Erythroblast (primary cell): ENCODE results near the gene LRRC74B.

ENCODE experiments used
- GATA1 ChIP-seq: IDR thresholded peaks from 2 replicates; pipeline ENCODE4 v1.6.1; 2011; ENCODE audit warnings: low read depth, mild to moderate bottlenecking, control low read depth, low read length, moderate library complexity
- POLR2A ChIP-seq: IDR thresholded peaks from 2 replicates; pipeline ENCODE4 v1.6.1; 2011; ENCODE audit warnings: mild to moderate bottlenecking, low read length

DNA sequence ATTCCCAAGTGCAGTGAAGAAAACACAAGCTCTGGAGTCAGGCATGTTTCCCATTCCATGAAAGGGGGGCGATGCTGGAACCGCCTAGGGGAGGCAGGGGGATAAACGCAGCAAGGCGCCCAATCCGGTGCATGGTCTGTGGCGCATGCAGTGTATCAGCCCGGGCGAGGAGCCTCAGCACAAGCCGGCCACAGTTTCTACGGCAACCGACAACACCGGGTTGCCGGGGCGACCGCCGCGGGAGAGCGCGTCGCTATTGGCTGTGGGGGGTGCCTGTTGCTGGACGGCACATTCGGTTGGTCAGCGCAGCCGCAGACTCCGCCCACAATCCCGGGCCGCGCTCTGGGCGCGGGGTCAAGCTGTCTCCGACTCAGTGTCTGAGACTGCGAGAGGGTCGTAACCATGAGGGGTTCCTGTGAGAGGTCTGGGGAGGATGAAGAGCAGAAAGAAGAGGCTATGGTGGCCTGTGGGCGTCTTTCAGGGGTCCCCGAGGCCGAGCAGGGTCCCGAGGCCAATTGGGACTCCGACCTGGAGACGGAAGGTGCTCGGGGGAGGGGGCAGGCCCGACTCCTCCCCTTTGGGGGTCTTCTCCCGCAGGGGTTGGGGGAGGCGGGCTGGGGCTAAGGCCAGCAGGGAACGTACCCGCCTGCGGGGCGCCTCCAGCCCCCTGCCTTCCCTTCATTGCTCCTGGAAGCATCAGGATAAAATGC is at the start of gene LRRC74B:
- TF ChIP-seq POLR2A (no peak), GATA1 (no peak)
